BJ (cell line): Measurements from ENCODE around the gene C1orf53. TPM values are rescaled to one million over a fixed set of nuclear protein-coding genes. Genes with fewer than 3 reads are reported as not detected.

Experiments
- CTCF ChIA-PET: fragments of 350-600 bp; formaldehyde crosslinking; extraction: SDS; loops from one replicate; lab custom pipeline; 2021; ENCODE audit warnings: antibody characterized with exemption, inconsistent platforms; lab: Yijun Ruan, JAX
- POLR2A ChIA-PET: fragments of 300-600 bp; sonication (Branson Sonifier 250); formaldehyde crosslinking; extraction: SDS; loops from one replicate; lab custom pipeline; 2021; ENCODE audit warnings: antibody characterized with exemption; lab: Charles Lee
- DNase-seq: peaks from one replicate; pipeline ENCODE4 v3.0.0-alpha.2; 2011; ENCODE audit warnings: low read depth
- H3K27me3 ChIP-seq: 2 replicates; pipeline ENCODE4 v1.6.0; 2011; ENCODE audit warnings: low read length; ENCODE audit not compliant: control insufficient read depth, insufficient read depth
- H3K36me3 ChIP-seq: 2 replicates; pipeline ENCODE4 v1.5.1; 2011; ENCODE audit warnings: low read length; ENCODE audit not compliant: control insufficient read depth, insufficient read depth
- H3K4me3 ChIP-seq: 2 replicates; pipeline ENCODE4 v1.5.1; 2011; ENCODE audit warnings: low read depth, mild to moderate bottlenecking, control low read depth, low read length
- CTCF ChIP-seq: IDR thresholded peaks from 2 replicates; pipeline ENCODE4 v1.5.1; 2011; ENCODE audit warnings: low read depth, mild to moderate bottlenecking, control low read depth, inconsistent platforms, low read length, moderate library complexity; ENCODE audit not compliant: insufficient read depth
- polyA plus RNA-seq: library from polyadenylated mRNA; depleted of rRNA; stranded (reverse); fragments of >200 nt; gene quantifications from 2 replicates; pipeline ENCODE4 v1.2.3, GENCODE V29; 2011; rRNA removed

The C1orf53 gene
- polyA plus RNA-seq, 1 experiment: 9.7 TPM

- no peaks in the 10 kb centered on the region for H3K27me3 ChIP-seq
- H3K4me3 ChIP-seq: no peak overlapping the region
- CTCF ChIA-PET: no interaction called here
- no peak for DNase-seq
- POLR2A ChIA-PET: no interaction called here
- no peaks in the 10 kb centered on the region for H3K36me3 ChIP-seq
- no peak for TF ChIP-seq CTCF
Measured at GRCh38 chr1:197955486-197956394, 53.3 kb downstream of the C1orf53 start.

Other genes starting within 250 kb of the C1orf53 start
- 5.2 and 10.4 TPM in 2 replicates for gene DENND1B, start 127.2 kb upstream of the C1orf53 start, polyA plus RNA-seq
- gene LHX9, start 14.7 kb downstream of the C1orf53 start, polyA plus RNA-seq: 49.1 and 57.2 TPM in 2 replicates